OCI-LY1 (cell line): ENCODE results near the gene HEBP1.
"Not testable (repeated sequence)": the region's sequence is repeated elsewhere in the genome, so short reads cannot be mapped to it uniquely, and the experiment has no call there.

ENCODE experiments used
- H2AFZ ChIP-seq: fragments of 200-600 bp; sonication (generic), shearing (Covaris generic); 2 replicates; pipeline ENCODE4 v1.6.0; 2014; ENCODE audit warnings: antibody characterized with exemption, mild to moderate bottlenecking, low read length
- H3F3A ChIP-seq: fragments of 200-600 bp; sonication (generic), shearing (Covaris generic); 2 replicates; pipeline ENCODE4 v1.6.0; 2014; ENCODE audit warnings: mild to moderate bottlenecking, antibody characterized with exemption, low read length, moderate library complexity; ENCODE audit not compliant: insufficient read depth
- H3K27ac ChIP-seq: fragments of 200-600 bp; sonication (generic); 2 replicates; pipeline ENCODE4 v1.5.1; 2014; ENCODE audit warnings: low read length, mixed run types, mild to moderate bottlenecking, low read depth; ENCODE audit not compliant: poor library complexity, severe bottlenecking
- H3K27me3 ChIP-seq: fragments of 200-600 bp; sonication (generic); 2 replicates; pipeline ENCODE4 v1.6.0; 2014; ENCODE audit warnings: antibody characterized with exemption, mild to moderate bottlenecking, low read length, moderate library complexity; ENCODE audit not compliant: insufficient read depth
- H3K36me3 ChIP-seq: fragments of 200-600 bp; sonication (generic); 2 replicates; pipeline ENCODE4 v1.6.1; 2014; ENCODE audit warnings: mild to moderate bottlenecking, antibody characterized with exemption, low read length, moderate library complexity, mixed read lengths; ENCODE audit not compliant: insufficient read depth
- H3K4me1 ChIP-seq: fragments of 200-600 bp; sonication (generic); 2 replicates; pipeline ENCODE4 v1.5.1; 2014; ENCODE audit warnings: mild to moderate bottlenecking, low read length, moderate library complexity; ENCODE audit not compliant: insufficient read depth, severe bottlenecking
- H3K4me2 ChIP-seq: fragments of 200-600 bp; sonication (generic), shearing (Covaris generic); 2 replicates; pipeline ENCODE4 v1.6.1; 2014; ENCODE audit warnings: low read length
- H3K4me3 ChIP-seq: fragments of 200-600 bp; sonication (generic); 2 replicates; pipeline ENCODE4 v1.5.1; 2014; ENCODE audit warnings: low read length, low read depth, mild to moderate bottlenecking, mixed read lengths; ENCODE audit not compliant: poor library complexity, severe bottlenecking
- H3K79me2 ChIP-seq: fragments of 200-600 bp; shearing (Covaris generic); 2 replicates; pipeline ENCODE4 v1.6.1; 2016; ENCODE audit warnings: mixed run types, low read length, mixed read lengths; ENCODE audit not compliant: insufficient read depth
- H3K9ac ChIP-seq: fragments of 200-600 bp; sonication (generic), shearing (Covaris generic); 2 replicates; pipeline ENCODE4 v1.6.1; 2014; ENCODE audit warnings: mild to moderate bottlenecking, low read length, mixed read lengths
- H3K9me2 ChIP-seq: fragments of 200-600 bp; sonication (generic), shearing (Covaris generic); 2 replicates; pipeline ENCODE4 v1.6.1; 2014; ENCODE audit warnings: low read depth, mild to moderate bottlenecking, low read length, mixed read lengths
- H3K9me3 ChIP-seq: fragments of 200-600 bp; shearing (Covaris generic); 2 replicates; pipeline ENCODE4 v1.6.1; 2014; ENCODE audit warnings: low read length, mixed read lengths
- H4K20me1 ChIP-seq: fragments of 200-600 bp; sonication (generic), shearing (Covaris generic); 2 replicates; pipeline ENCODE4 v1.6.0; 2016; ENCODE audit warnings: mild to moderate bottlenecking, low read length; ENCODE audit not compliant: insufficient read depth
- EZH2 ChIP-seq: fragments of 200-600 bp; sonication (generic), shearing (Covaris generic); IDR thresholded peaks from 2 replicates; pipeline ENCODE4 v1.8.0; 2017; ENCODE audit warnings: borderline replicate concordance, mixed run types, mild to moderate bottlenecking, antibody characterized with exemption, low read length, moderate library complexity, mixed read lengths
- TF ChIP-seq, protein P1 (sequence below): fragments of 200-600 bp; sonication (generic), shearing (Covaris generic); IDR thresholded peaks from 2 replicates; pipeline ENCODE4 v1.5.1; 2017; ENCODE audit warnings: mild to moderate bottlenecking, antibody characterized with exemption, low read length, moderate library complexity, mixed read lengths

The HEBP1 gene

GRCh38 chr12:13038491-13039161 lies 38.6 kb upstream of the HEBP1 start:
- H3F3A ChIP-seq: no peaks in the 10 kb centered on the region
- no peaks in the 10 kb centered on the region for H3K36me3 ChIP-seq
- no peaks in the 10 kb centered on the region for H4K20me1 ChIP-seq
- H3K4me3 ChIP-seq: no peak overlapping the region
- H3K9me2 ChIP-seq: no peaks in the 10 kb centered on the region
- TF ChIP-seq, protein P1, sequence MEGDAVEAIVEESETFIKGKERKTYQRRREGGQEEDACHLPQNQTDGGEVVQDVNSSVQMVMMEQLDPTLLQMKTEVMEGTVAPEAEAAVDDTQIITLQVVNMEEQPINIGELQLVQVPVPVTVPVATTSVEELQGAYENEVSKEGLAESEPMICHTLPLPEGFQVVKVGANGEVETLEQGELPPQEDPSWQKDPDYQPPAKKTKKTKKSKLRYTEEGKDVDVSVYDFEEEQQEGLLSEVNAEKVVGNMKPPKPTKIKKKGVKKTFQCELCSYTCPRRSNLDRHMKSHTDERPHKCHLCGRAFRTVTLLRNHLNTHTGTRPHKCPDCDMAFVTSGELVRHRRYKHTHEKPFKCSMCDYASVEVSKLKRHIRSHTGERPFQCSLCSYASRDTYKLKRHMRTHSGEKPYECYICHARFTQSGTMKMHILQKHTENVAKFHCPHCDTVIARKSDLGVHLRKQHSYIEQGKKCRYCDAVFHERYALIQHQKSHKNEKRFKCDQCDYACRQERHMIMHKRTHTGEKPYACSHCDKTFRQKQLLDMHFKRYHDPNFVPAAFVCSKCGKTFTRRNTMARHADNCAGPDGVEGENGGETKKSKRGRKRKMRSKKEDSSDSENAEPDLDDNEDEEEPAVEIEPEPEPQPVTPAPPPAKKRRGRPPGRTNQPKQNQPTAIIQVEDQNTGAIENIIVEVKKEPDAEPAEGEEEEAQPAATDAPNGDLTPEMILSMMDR: no peak
- no peak for TF ChIP-seq EZH2
- no peaks in the 10 kb centered on the region for H3K27me3 ChIP-seq
- no peak overlapping the region for H3K27ac ChIP-seq
- peaks cover under 1% of the 10 kb centered on the region for H3K4me1 ChIP-seq
- H2AFZ ChIP-seq: no peak overlapping the region
- no peaks in the 10 kb centered on the region for H3K9me3 ChIP-seq
- H3K9ac ChIP-seq: no peak overlapping the region
- no peak overlapping the region for H3K4me2 ChIP-seq
- no peaks in the 10 kb centered on the region for H3K79me2 ChIP-seq

GRCh38 chr12:13036881-13037280 lies 36.8 kb upstream of the HEBP1 start:
- Histone ChIP-seq H4K20me1 (no peaks in the 10 kb centered on the region), H3K79me2 (no peaks in the 10 kb centered on the region), H2AFZ (no peak overlapping the region), H3K9ac (no peak overlapping the region), H3K27me3 (no peaks in the 10 kb centered on the region), H3K4me3 (no peak overlapping the region), H3K4me2 (no peak overlapping the region), H3K27ac (no peak overlapping the region), H3K36me3 (no peaks in the 10 kb centered on the region), H3K4me1 (no peaks in the 10 kb centered on the region), H3F3A (no peaks in the 10 kb centered on the region), H3K9me3 (no peaks in the 10 kb centered on the region), H3K9me2 (no peaks in the 10 kb centered on the region)
- no peak for TF ChIP-seq EZH2
- TF ChIP-seq, protein P1: no peak

DNA sequence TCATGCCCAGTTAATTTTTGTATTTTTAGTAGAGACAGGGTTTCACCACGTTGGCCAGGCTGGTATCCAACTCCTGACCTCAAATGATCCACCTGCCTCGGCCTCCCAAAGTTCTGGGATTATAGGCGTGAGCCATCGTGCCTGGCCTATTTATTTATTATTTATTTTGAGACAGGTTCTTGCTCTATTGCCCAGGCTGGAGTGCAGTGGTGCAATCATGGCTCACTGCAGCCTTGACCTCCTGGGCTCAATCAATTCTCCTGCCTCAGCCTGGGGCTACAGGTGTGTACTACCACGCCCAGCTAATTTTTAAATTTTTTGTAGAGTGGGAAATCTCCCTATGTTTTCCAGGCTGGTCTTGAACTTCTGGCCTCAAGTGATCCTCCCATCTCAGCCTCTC lies 35.3 kb upstream of the HEBP1 start:
- not testable (repeated sequence) for H3K9me2 ChIP-seq, H3K4me1 ChIP-seq, H3K79me2 ChIP-seq, H3K36me3 ChIP-seq, H2AFZ ChIP-seq, H3K9me3 ChIP-seq, H4K20me1 ChIP-seq, H3K4me2 ChIP-seq, H3K4me3 ChIP-seq, H3K27ac ChIP-seq, H3K9ac ChIP-seq, H3F3A ChIP-seq, H3K27me3 ChIP-seq

GRCh38 chr12:13033476-13033875 lies 33.4 kb upstream of the HEBP1 start:
- H3K27me3 ChIP-seq: no peaks in the 10 kb centered on the region
- H3K4me3 ChIP-seq: no peak overlapping the region
- TF ChIP-seq, protein P1: no peak
- TF ChIP-seq EZH2: no peak
- no peaks in the 10 kb centered on the region for H3K36me3 ChIP-seq
- H4K20me1 ChIP-seq: no peaks in the 10 kb centered on the region
- H2AFZ ChIP-seq: no peak overlapping the region
- no peak overlapping the region for H3K9ac ChIP-seq
- no peaks in the 10 kb centered on the region for H3K9me2 ChIP-seq
- no peaks in the 10 kb centered on the region for H3K79me2 ChIP-seq
- no peaks in the 10 kb centered on the region for H3K9me3 ChIP-seq
- no peaks in the 10 kb centered on the region for H3K4me1 ChIP-seq
- no peak overlapping the region for H3K27ac ChIP-seq
- H3F3A ChIP-seq: no peaks in the 10 kb centered on the region
- H3K4me2 ChIP-seq: no peak overlapping the region
